DND-41 (cell line): ENCODE results near the gene SCTR.

Experiments used
- ATAC-seq: fragments of 200-7000 bp; cut with Tn5 transposase; 3 replicates; pipeline ENCODE4 v1.9.1; 2021; ENCODE audit warnings: low read depth; ENCODE audit not compliant: insufficient read depth
- DNase-seq: peaks from one replicate; pipeline ENCODE4 v3.0.0-alpha.2; 2020
- H2AFZ ChIP-seq: 2 replicates; pipeline ENCODE4 v1.6.0; 2012; ENCODE audit warnings: low read depth, low read length
- H3K27ac ChIP-seq: 2 replicates; pipeline ENCODE4 v1.5.1; 2012; ENCODE audit warnings: low read length, inconsistent platforms
- H3K27me3 ChIP-seq: fragments of 200-600 bp; sonication (generic); 2 replicates; pipeline ENCODE4 v1.6.0; 2012; ENCODE audit warnings: low read length, mild to moderate bottlenecking, inconsistent platforms; ENCODE audit not compliant: insufficient read depth, poor library complexity
- H3K36me3 ChIP-seq: 2 replicates; pipeline ENCODE4 v1.5.1; 2012; ENCODE audit warnings: low read length, inconsistent platforms; ENCODE audit not compliant: insufficient read depth
- H3K4me1 ChIP-seq: 2 replicates; pipeline ENCODE4 v1.5.1; 2012; ENCODE audit warnings: mild to moderate bottlenecking, low read length; ENCODE audit not compliant: insufficient read depth
- H3K4me2 ChIP-seq: 2 replicates; pipeline ENCODE4 v1.6.0; 2012; ENCODE audit warnings: mild to moderate bottlenecking, moderate library complexity, low read length, inconsistent platforms; ENCODE audit not compliant: insufficient read depth
- H3K4me3 ChIP-seq, 2 experiments: fragments of 200-600 bp in 1 of 2; shearing (Covaris generic) in 1 of 2; 2 replicates each; pipeline ENCODE4 v1.5.1; 2012 to 2016; ENCODE audit warnings: inconsistent platforms in 2 of 2, low read length in 2 of 2, mild to moderate bottlenecking in 2 of 2, low read depth in 1 of 2, moderate library complexity in 1 of 2
- H3K79me2 ChIP-seq: 2 replicates; pipeline ENCODE4 v1.6.0; 2012; ENCODE audit warnings: low read length, inconsistent platforms; ENCODE audit not compliant: insufficient read depth
- H3K9ac ChIP-seq: 2 replicates; pipeline ENCODE4 v1.6.0; 2012; ENCODE audit warnings: low read depth, mild to moderate bottlenecking, inconsistent platforms, low read length, moderate library complexity
- H3K9me3 ChIP-seq: 2 replicates; pipeline ENCODE4 v1.5.1; 2012; ENCODE audit warnings: low read length, moderate library complexity, mild to moderate bottlenecking, inconsistent platforms; ENCODE audit not compliant: insufficient read depth, severe bottlenecking
- H4K20me1 ChIP-seq: 2 replicates; pipeline ENCODE4 v1.6.0; 2012; ENCODE audit warnings: low read length; ENCODE audit not compliant: insufficient read depth
- EZH2 ChIP-seq: IDR thresholded peaks from 3 replicates; pipeline ENCODE4 v1.6.1; 2012; ENCODE audit warnings: borderline replicate concordance, low read depth, mild to moderate bottlenecking, moderate library complexity, low read length, inconsistent platforms; ENCODE audit not compliant: severe bottlenecking
- TF ChIP-seq, protein P1 (sequence below): IDR thresholded peaks from 2 replicates; pipeline ENCODE4 v1.5.1; 2012; ENCODE audit warnings: borderline replicate concordance, low read length, moderate library complexity, mild to moderate bottlenecking; ENCODE audit not compliant: poor library complexity, severe bottlenecking; ENCODE audit errors: extremely low read depth

The SCTR gene

DNA sequence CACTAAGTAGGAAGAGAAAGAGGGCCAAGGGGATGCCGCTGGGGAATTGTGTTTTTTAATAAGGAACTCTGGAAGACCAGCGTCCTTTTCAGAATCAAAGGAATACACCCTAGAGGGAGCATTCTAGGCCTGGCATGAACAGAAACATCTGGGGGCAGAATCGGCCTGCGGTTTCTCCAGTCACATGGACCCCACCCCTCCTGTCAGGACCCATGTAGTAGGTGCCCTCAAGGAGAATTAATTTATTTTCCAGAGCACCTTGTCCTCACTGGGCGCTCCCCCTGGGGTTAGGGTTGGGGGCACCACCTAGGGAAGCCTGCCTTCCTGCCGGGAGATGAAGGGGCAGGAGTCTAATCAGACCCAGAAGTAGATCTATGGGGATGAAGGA lies 48.4 kb downstream of the SCTR start:
- H3K79me2 ChIP-seq, result no peaks in the 10 kb centered on the region
- ATAC-seq, result 0 out of 3 replicates have a peak, but pooled peaks have one; percentile 18
- H4K20me1 ChIP-seq, result no peaks in the 10 kb centered on the region; the same call in 1 of the 2 replicates
- DNase-seq, result no peak
- no peak overlapping the region for H3K4me2 ChIP-seq
- no peaks in the 10 kb centered on the region for H3K4me1 ChIP-seq
- no peak overlapping the region for H3K9ac ChIP-seq
- H3K27ac ChIP-seq, result no peak overlapping the region
- no peaks in the 10 kb centered on the region for H3K27me3 ChIP-seq
- no peak overlapping the region for H3K4me3 ChIP-seq
- no peak overlapping the region for H2AFZ ChIP-seq
- no peaks in the 10 kb centered on the region for H3K36me3 ChIP-seq
- no peaks in the 10 kb centered on the region for H3K9me3 ChIP-seq
- TF ChIP-seq, protein P1, sequence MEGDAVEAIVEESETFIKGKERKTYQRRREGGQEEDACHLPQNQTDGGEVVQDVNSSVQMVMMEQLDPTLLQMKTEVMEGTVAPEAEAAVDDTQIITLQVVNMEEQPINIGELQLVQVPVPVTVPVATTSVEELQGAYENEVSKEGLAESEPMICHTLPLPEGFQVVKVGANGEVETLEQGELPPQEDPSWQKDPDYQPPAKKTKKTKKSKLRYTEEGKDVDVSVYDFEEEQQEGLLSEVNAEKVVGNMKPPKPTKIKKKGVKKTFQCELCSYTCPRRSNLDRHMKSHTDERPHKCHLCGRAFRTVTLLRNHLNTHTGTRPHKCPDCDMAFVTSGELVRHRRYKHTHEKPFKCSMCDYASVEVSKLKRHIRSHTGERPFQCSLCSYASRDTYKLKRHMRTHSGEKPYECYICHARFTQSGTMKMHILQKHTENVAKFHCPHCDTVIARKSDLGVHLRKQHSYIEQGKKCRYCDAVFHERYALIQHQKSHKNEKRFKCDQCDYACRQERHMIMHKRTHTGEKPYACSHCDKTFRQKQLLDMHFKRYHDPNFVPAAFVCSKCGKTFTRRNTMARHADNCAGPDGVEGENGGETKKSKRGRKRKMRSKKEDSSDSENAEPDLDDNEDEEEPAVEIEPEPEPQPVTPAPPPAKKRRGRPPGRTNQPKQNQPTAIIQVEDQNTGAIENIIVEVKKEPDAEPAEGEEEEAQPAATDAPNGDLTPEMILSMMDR, result no peak
- TF ChIP-seq EZH2, result no peak

DNA sequence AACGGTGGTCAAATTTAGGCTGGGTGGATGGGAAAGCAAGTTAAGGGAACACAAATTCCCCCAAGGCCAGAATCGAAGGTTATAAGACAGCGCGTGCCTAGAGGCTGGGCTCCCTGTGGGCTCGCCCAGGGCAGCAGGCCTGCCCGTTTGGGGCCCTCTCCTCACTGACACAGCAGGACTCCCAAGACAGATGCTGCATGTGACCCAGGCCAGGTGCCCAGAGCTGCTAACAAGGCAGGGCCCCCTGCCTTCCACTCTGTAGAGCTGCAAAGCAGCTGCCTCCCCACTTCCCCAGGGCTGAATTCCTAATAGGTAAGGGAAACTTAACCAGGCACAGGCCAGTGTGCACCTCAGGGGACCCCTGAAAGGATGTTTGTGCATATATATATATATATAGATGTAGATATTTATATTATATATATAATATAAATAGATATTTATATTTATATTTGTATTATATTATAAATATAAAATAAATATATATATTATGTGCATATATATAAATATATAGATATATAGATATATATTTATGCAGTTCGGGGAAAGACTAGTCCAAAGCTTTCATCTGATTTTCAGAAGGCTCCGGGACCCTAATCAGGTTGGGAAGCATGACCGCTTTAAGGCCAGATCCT lies 48.9 kb downstream of the SCTR start:
- Histone ChIP-seq H3K27me3 (no peaks in the 10 kb centered on the region), H3K9me3 (no peaks in the 10 kb centered on the region), H3K4me2 (no peak overlapping the region), H4K20me1 (no peaks in the 10 kb centered on the region; the same call in 1 of the 2 replicates), H3K9ac (no peak overlapping the region), H3K4me1 (no peaks in the 10 kb centered on the region), H3K79me2 (no peaks in the 10 kb centered on the region), H3K36me3 (no peaks in the 10 kb centered on the region), H3K4me3 (no peak overlapping the region), H3K27ac (no peak overlapping the region), H2AFZ (no peak overlapping the region)
- DNase-seq (no peak), ATAC-seq (no peak)
- no peak for TF ChIP-seq EZH2
- TF ChIP-seq, protein P1, result no peak

DNA sequence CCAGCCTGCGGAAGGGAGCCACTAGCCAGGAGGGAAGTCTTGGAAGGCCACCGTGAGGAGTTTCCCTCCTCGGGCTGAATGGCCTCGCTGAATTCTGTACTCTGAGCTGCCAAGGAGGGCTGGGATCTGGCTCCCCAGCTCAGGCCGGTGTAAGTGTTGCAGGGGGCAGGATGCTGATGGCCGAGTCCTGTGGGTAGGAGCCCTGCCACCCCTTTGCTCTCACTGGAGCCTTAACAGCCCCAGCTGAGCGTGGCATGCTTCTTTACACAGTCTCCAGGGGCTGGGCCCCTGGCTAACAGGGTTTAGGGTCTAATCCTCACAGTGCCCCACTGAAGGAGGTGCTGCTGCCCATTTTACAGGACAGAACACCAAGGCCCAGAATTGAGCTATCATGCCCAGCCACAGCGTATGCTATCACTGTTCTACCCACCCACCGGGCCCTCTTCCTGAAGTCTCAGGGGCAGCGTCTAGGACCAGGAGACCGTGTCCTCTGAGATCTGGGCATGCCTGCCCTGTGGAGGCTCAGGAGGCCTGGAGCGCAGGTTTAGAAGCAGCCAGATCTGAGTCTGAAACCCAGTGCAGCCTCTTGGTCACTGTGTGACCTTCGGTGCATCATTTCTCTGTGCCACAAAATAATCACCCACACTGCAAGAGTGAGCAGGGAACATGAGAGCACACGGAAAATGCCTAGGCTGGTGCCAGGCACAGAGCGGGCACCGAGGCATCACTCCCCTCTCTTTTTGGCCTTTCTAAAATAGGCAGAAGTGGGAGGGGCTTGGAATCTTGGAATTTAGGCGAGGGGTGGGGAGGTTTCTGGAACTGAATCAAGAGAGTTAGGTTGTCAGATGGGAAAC lies 49.7 kb downstream of the SCTR start:
- Histone ChIP-seq H3K9ac (no peak overlapping the region), H3K4me1 (no peaks in the 10 kb centered on the region), H3K4me3 (no peak overlapping the region), H2AFZ (no peak overlapping the region), H3K27ac (no peak overlapping the region), H3K79me2 (no peaks in the 10 kb centered on the region), H3K9me3 (no peaks in the 10 kb centered on the region), H4K20me1 (no peaks in the 10 kb centered on the region; the same call in 1 of the 2 replicates), H3K4me2 (no peak overlapping the region), H3K27me3 (no peaks in the 10 kb centered on the region), H3K36me3 (no peaks in the 10 kb centered on the region)
- TF ChIP-seq EZH2, result no peak
- TF ChIP-seq, protein P1, result no peak
- DNase-seq (no peak), ATAC-seq (no peak)
